Panc1 (cell line): Measurements from ENCODE around the gene ASPHD2.

Experiments used
- CTCF ChIP-seq: fragments of 450-650 bp; IDR thresholded peaks from 2 replicates; pipeline ENCODE4 v1.5.1; 2017; ENCODE audit warnings: mild to moderate bottlenecking
- POLR2AphosphoS5 ChIP-seq: IDR thresholded peaks from 2 replicates; pipeline ENCODE4 v1.6.1; 2012; ENCODE audit warnings: mild to moderate bottlenecking, low read depth, low read length, moderate library complexity
- REST ChIP-seq, 2 experiments: IDR thresholded peaks; 2 replicates each; pipeline ENCODE4 v1.6.1; 2011 to 2012; ENCODE audit warnings: low read depth in 2 of 2, control low read depth in 1 of 2, low read length in 1 of 2, mild to moderate bottlenecking in 1 of 2, moderate library complexity in 1 of 2; ENCODE audit not compliant: insufficient read depth in 1 of 2
- TCF7L2 ChIP-seq: IDR thresholded peaks from 2 replicates; pipeline ENCODE4 v1.6.1; 2011; ENCODE audit warnings: mild to moderate bottlenecking, low read depth, low read length, inconsistent platforms

DNA sequence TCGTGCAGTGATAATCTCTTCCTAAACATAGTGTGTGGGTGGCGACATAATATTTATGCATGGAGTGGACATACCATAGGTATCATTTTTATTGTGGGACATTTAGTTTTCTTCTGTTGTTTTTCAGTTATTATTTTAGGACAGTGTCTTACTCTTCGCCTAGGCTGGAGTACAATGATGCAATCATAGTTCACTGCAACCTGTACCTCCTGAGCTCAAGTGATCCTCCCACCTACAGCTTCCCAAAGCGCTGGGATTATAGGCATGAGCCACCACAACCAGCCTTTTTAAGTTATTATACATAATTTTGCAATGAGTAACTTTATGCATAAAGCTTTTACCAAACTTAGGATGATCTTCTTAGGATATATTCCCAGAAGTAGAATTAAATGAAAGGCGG is 57.3 kb downstream of the ASPHD2 start:
- TF ChIP-seq CTCF (no peak), TCF7L2 (no peak), REST (IDR thresholded peaks at IDR 0.05; ENCODE audit: insufficient read depth in 1 of 2, low read depth in 2 of 2, low read length in 1 of 2) (no peak), POLR2AphosphoS5 (no peak)
